Chondrocyte (in vitro differentiated cells): ENCODE data around the gene MYO1F. TPM values are rescaled to one million over a fixed set of nuclear protein-coding genes. Genes with fewer than 3 reads are reported as not detected.
"Not testable (repeated sequence)": the region's sequence is repeated elsewhere in the genome, so short reads cannot be mapped to it uniquely, and the experiment has no call there.

ENCODE experiments used
- DNase-seq: peaks from one replicate; pipeline ENCODE4 v3.0.0; 2021; ENCODE audit warnings: mixed read lengths, low spot score
- H3K27ac Mint-ChIP-seq: one replicate; pipeline ENCODE4 v1.8.0; 2021; ENCODE audit warnings: mild to moderate bottlenecking, moderate library complexity, mixed read lengths; ENCODE audit not compliant: unreplicated experiment
- H3K27me3 Mint-ChIP-seq: 2 replicates; pipeline ENCODE4 v1.8.0; 2021; ENCODE audit warnings: low read depth, mixed read lengths
- H3K36me3 Mint-ChIP-seq: 2 replicates; pipeline ENCODE4 v1.8.0; 2021; ENCODE audit warnings: low read depth, mixed read lengths
- H3K4me1 Mint-ChIP-seq: 2 replicates; pipeline ENCODE4 v1.8.0; 2021; ENCODE audit warnings: low read depth, mild to moderate bottlenecking, mixed read lengths
- H3K4me3 Mint-ChIP-seq: one replicate; pipeline ENCODE4 v1.8.0; 2021; ENCODE audit warnings: mild to moderate bottlenecking, moderate library complexity, mixed read lengths; ENCODE audit not compliant: unreplicated experiment
- H3K9me3 Mint-ChIP-seq: 2 replicates; pipeline ENCODE4 v1.8.0; 2021; ENCODE audit warnings: low read depth, mixed read lengths
- CTCF ChIP-seq: fragments of 200-600 bp; sonication (generic); IDR thresholded peaks from 2 replicates; pipeline ENCODE4 v1.5.0; 2021; ENCODE audit warnings: antibody characterized with exemption, mild to moderate bottlenecking, moderate library complexity
- total RNA-seq: library from RNA; stranded (reverse); gene quantifications from 3 replicates; pipeline ENCODE4 v1.2.1, GENCODE V29; 2021

Gene MYO1F
- total RNA-seq, 1 donor from 2014 or later: 0.50 TPM

GRCh38 chr19:8561075-8561764 is 16.0 kb downstream of the MYO1F start:
- DNase-seq: no peak
- H3K9me3 Mint-ChIP-seq: no peaks in the 10 kb centered on the region
- no peaks in the 10 kb centered on the region for H3K36me3 Mint-ChIP-seq
- H3K27me3 Mint-ChIP-seq: no peaks in the 10 kb centered on the region
- H3K27ac Mint-ChIP-seq: no peak overlapping the region
- no peak overlapping the region for H3K4me3 Mint-ChIP-seq
- no peaks in the 10 kb centered on the region for H3K4me1 Mint-ChIP-seq
- no peak for TF ChIP-seq CTCF

GRCh38 chr19:8558325-8558724 is 18.9 kb downstream of the MYO1F start:
- H3K9me3 Mint-ChIP-seq: no peaks in the 10 kb centered on the region
- no peaks in the 10 kb centered on the region for H3K27me3 Mint-ChIP-seq
- no peak for TF ChIP-seq CTCF
- no peak overlapping the region for H3K27ac Mint-ChIP-seq
- no peak overlapping the region for H3K4me3 Mint-ChIP-seq
- no peaks in the 10 kb centered on the region for H3K36me3 Mint-ChIP-seq
- H3K4me1 Mint-ChIP-seq: no peaks in the 10 kb centered on the region
- no peak for DNase-seq

GRCh38 chr19:8557642-8558238 is 19.5 kb downstream of the MYO1F start:
- no peaks in the 10 kb centered on the region for H3K4me1 Mint-ChIP-seq
- H3K27me3 Mint-ChIP-seq: no peaks in the 10 kb centered on the region
- no peak for DNase-seq
- H3K9me3 Mint-ChIP-seq: no peaks in the 10 kb centered on the region
- H3K36me3 Mint-ChIP-seq: no peaks in the 10 kb centered on the region
- no peak for TF ChIP-seq CTCF
- H3K4me3 Mint-ChIP-seq: no peak overlapping the region
- H3K27ac Mint-ChIP-seq: peak overlapping the region; percentile 9

- not testable (repeated sequence) for DNase-seq, H3K4me1 Mint-ChIP-seq, H3K27ac Mint-ChIP-seq, H3K27me3 Mint-ChIP-seq, H3K36me3 Mint-ChIP-seq, H3K9me3 Mint-ChIP-seq, H3K4me3 Mint-ChIP-seq
Measured at GRCh38 chr19:8553729-8554128, 23.5 kb downstream of the MYO1F start.

GRCh38 chr19:8552810-8553209 is 24.4 kb downstream of the MYO1F start:
- Mint-ChIP-seq H3K27ac (no peak overlapping the region), H3K4me1 (no peaks in the 10 kb centered on the region), H3K9me3 (no peaks in the 10 kb centered on the region), H3K36me3 (peaks cover 7% of the 10 kb centered on the region), H3K27me3 (no peaks in the 10 kb centered on the region), H3K4me3 (no peak overlapping the region)
- TF ChIP-seq CTCF: no peak
- DNase-seq: no peak

GRCh38 chr19:8550070-8550469 is 27.2 kb downstream of the MYO1F start:
- no peak overlapping the region for H3K4me3 Mint-ChIP-seq
- H3K27me3 Mint-ChIP-seq: no peaks in the 10 kb centered on the region
- no peaks in the 10 kb centered on the region for H3K4me1 Mint-ChIP-seq
- no peak overlapping the region for H3K27ac Mint-ChIP-seq
- DNase-seq: no peak
- H3K36me3 Mint-ChIP-seq: peaks cover 15% of the 10 kb centered on the region
- H3K9me3 Mint-ChIP-seq: no peaks in the 10 kb centered on the region
- TF ChIP-seq CTCF: no peak
